Measurements from ENCODE around the gene KSR2.

The KSR2 gene

DNA sequence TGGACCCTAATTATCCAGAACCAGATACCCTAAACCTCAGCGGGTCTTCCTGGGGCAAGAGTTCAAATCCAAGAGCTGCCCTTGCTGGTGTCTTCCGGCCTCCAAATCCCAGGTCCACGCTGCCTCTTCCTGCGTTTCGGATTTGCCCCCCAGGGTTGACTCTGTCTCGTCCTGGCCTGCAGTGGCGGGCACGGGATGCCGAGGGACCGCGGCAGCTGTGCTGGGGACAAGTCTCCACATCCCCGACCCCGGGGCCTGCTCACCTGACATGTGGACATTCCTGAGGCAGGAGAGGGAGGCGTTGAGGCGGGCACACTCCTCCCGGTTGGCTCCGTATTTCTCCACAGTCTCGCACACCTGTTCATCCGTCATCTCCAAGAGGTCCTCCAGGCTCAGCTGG lies 113.6 kb downstream of the KSR2 start:
- H3K36me3 ChIP-seq (ENCODE audit: control insufficient read depth, insufficient read depth, low read length): no peaks in the 10 kb centered on the region
- H3K27me3 ChIP-seq (ENCODE audit: control insufficient read depth, insufficient read depth, low read length): no peaks in the 10 kb centered on the region
- no peak overlapping the region for H3K9ac ChIP-seq (ENCODE audit: low read depth, low read length)
- H3K9me3 ChIP-seq (ENCODE audit: control insufficient read depth, insufficient read depth, low read length): no peaks in the 10 kb centered on the region
- no peak overlapping the region for H3K4me3 ChIP-seq (ENCODE audit: low read depth, low read length)
- no peak overlapping the region for H3K27ac ChIP-seq (ENCODE audit: low read depth, low read length)
- no peaks in the 10 kb centered on the region for H3K4me1 ChIP-seq (ENCODE audit: control insufficient read depth, insufficient read depth, low read length)

DNA sequence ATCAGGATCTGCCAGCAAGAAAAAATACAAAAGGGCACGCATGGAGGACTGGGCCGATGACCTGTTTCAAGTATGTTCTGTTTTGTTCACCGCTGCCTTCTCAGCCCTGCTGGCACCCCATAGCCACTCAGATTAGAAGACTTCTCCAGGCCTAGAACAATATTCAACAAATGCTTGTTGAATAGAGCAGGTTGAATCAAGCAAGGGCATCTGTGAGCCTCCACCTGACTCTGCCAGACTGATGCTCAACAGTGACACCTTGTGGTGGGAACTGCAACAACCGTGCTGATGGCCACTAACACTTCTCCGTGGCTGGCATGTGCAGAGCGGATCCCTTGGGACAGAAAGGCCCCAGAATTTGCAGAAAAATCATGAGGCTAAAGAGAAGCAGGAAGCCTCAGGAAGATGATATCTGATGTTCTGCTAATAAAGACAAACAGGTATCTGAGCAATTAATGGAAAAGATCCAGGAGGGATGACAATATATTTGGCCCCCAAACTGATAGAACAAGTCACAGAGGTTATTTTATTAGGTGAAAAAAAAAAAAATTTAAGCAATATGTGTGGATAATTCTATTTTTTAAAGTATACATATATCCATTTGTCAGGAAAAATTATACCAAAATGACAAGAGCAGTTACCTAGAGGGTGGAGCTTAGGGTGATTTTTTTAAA lies 114.3 kb downstream of the KSR2 start:
- Histone ChIP-seq H3K27me3 (ENCODE audit: control insufficient read depth, insufficient read depth, low read length) (no peaks in the 10 kb centered on the region), H3K9ac (ENCODE audit: low read depth, low read length) (no peak overlapping the region), H3K27ac (ENCODE audit: low read depth, low read length) (no peak overlapping the region), H3K36me3 (ENCODE audit: control insufficient read depth, insufficient read depth, low read length) (no peaks in the 10 kb centered on the region), H3K4me1 (ENCODE audit: control insufficient read depth, insufficient read depth, low read length) (no peaks in the 10 kb centered on the region), H3K4me3 (ENCODE audit: low read depth, low read length) (no peak overlapping the region), H3K9me3 (ENCODE audit: control insufficient read depth, insufficient read depth, low read length) (no peaks in the 10 kb centered on the region)

DNA sequence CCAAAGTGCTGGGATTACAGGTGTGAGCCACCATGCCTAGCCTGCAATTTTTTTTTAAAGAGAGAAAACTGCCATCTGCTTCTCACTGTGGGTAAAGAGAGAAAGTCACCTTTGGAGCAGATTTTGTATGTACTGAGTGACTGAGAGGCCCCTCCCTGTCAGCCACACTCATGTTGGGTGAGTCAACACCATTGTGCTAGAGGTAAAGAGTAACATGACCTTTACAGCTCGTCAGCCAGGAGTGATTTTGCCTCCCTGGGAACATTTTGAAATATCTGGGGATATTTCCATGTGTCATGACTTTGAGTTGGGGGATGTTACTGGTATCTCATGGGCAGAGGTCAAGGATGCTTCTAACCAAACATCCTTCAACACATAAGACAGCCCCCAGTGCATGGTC lies 115.2 kb downstream of the KSR2 start:
- H3K4me3 ChIP-seq (ENCODE audit: low read depth, low read length): no peak overlapping the region
- H3K9me3 ChIP-seq (ENCODE audit: control insufficient read depth, insufficient read depth, low read length): no peaks in the 10 kb centered on the region
- H3K36me3 ChIP-seq (ENCODE audit: control insufficient read depth, insufficient read depth, low read length): no peaks in the 10 kb centered on the region
- no peaks in the 10 kb centered on the region for H3K27me3 ChIP-seq (ENCODE audit: control insufficient read depth, insufficient read depth, low read length)
- no peak overlapping the region for H3K9ac ChIP-seq (ENCODE audit: low read depth, low read length)
- H3K4me1 ChIP-seq (ENCODE audit: control insufficient read depth, insufficient read depth, low read length): no peaks in the 10 kb centered on the region
- no peak overlapping the region for H3K27ac ChIP-seq (ENCODE audit: low read depth, low read length)

DNA sequence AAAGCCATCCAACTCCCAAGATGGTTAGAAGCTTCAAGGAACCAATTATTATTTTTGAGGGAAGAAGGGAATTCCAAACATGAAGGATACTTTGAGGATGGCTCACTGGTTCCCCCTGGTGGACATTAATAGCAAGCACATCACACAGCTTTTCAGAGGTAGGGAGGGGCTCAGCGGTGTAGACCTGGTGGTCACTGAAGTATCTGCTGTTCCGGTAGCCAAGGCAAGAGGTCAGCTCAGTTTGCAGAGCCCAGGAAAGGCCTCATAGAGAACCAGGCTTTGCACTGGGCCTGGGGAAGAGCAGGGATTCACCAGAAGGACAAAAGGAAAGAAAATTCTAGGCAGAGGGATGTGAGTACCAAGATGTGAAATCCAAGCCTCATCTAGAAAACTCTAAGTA lies 118.7 kb downstream of the KSR2 start:
- Histone ChIP-seq H3K4me3 (ENCODE audit: low read depth, low read length) (no peak overlapping the region), H3K36me3 (ENCODE audit: control insufficient read depth, insufficient read depth, low read length) (no peaks in the 10 kb centered on the region), H3K27me3 (ENCODE audit: control insufficient read depth, insufficient read depth, low read length) (no peaks in the 10 kb centered on the region), H3K4me1 (ENCODE audit: control insufficient read depth, insufficient read depth, low read length) (peaks cover 9% of the 10 kb centered on the region; the same call in 1 of the 2 replicates), H3K9me3 (ENCODE audit: control insufficient read depth, insufficient read depth, low read length) (no peaks in the 10 kb centered on the region), H3K9ac (ENCODE audit: low read depth, low read length) (no peak overlapping the region), H3K27ac (ENCODE audit: low read depth, low read length) (no peak overlapping the region)

DNA sequence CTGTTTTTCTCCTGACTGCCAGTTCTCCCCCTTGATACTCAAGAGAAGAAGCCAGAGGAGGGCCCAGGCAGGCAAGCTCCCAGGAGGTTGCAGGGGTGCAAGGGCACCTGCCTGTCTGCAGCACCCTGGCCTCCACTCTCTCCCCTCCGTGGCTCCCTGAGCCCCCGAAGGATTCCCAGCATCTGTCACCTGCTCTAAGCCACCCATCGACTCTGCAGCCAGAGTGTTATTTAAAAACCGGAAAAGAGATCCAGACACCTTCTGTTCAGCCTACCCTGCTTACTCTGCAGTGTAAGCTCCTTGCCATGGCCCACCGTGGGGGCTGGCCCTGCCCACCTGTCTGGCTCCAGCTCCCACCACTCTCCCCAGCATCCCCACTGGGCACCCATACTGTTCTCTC lies 121.4 kb downstream of the KSR2 start:
- no peaks in the 10 kb centered on the region for H3K27me3 ChIP-seq (ENCODE audit: control insufficient read depth, insufficient read depth, low read length)
- no peak overlapping the region for H3K9ac ChIP-seq (ENCODE audit: low read depth, low read length)
- no peaks in the 10 kb centered on the region for H3K36me3 ChIP-seq (ENCODE audit: control insufficient read depth, insufficient read depth, low read length)
- peaks cover 12% of the 10 kb centered on the region for H3K9me3 ChIP-seq (ENCODE audit: control insufficient read depth, insufficient read depth, low read length)
- H3K4me1 ChIP-seq (ENCODE audit: control insufficient read depth, insufficient read depth, low read length): peaks cover 9% of the 10 kb centered on the region; the same call in 1 of the 2 replicates
- H3K27ac ChIP-seq (ENCODE audit: low read depth, low read length): no peak overlapping the region
- H3K4me3 ChIP-seq (ENCODE audit: low read depth, low read length): no peak overlapping the region

DNA sequence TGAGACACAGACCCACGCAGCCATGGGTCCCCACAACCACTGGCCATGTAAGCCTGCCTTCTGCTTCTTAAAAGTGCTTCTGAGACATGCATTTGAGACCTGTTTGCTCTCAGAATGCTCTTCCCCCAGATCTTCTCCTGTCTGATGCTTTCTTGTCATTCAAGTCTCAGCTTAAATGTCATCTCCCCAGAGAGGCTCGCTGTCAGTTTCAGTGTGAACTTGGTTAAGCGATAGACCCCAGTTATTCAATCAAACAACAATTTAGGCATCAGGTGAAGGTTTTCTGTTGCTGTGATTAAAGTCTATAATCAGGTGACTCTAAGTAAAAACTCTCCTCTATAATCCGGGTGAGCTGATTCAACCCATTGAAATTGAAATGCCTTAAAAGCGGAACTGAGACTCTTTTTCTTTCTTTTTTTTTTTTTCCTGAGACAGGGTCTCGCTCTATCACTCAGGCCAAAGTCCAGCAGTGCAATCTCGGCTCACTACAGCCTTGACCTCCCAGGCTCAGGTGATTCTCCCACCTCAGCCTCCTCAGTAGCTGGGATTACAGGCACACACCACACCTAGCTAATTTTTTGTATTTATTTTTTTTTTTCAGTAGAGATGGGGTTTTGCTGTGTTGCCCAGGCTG lies 123.4 kb downstream of the KSR2 start:
- Histone ChIP-seq H3K9ac (ENCODE audit: low read depth, low read length) (no peak overlapping the region), H3K27ac (ENCODE audit: low read depth, low read length) (no peak overlapping the region), H3K36me3 (ENCODE audit: control insufficient read depth, insufficient read depth, low read length) (no peaks in the 10 kb centered on the region), H3K9me3 (ENCODE audit: control insufficient read depth, insufficient read depth, low read length) (peaks cover 12% of the 10 kb centered on the region), H3K27me3 (ENCODE audit: control insufficient read depth, insufficient read depth, low read length) (no peaks in the 10 kb centered on the region), H3K4me3 (ENCODE audit: low read depth, low read length) (no peak overlapping the region), H3K4me1 (ENCODE audit: control insufficient read depth, insufficient read depth, low read length) (peaks cover 9% of the 10 kb centered on the region; the same call in 1 of the 2 replicates)

DNA sequence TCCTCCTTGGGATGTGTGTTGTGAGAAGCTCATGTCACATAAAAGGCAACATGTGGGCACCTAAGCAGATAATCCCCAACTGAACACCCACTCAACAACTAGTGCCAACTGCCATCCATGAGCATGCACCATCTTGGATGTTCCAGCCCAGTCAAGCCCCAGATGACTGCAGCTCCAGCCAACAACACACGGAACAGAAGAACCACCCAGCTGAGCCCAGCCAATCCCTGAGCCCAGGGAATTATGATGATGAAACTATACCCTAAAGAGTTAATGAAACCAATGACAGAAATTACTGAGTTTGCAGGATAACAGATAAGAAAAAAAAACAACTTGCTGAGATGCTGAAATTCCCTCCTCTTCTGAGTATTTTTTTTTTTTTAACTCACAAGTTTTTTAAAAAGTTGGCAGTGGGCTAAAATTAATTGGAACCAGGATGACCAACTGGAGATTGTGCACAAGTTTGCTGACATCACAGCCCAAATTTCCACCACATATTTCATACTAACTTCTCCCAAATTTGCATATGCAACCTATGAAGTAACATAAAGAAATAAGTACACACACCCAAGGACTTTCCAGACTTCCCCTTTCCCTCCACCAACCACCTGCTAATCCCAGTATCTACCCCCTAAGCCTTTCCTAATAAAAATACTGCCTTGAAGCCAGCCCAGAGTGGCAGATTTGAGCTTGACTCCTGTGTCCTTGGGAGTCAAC lies 124.5 kb downstream of the KSR2 start:
- H3K9ac ChIP-seq (ENCODE audit: low read depth, low read length): no peak overlapping the region
- H3K4me3 ChIP-seq (ENCODE audit: low read depth, low read length): no peak overlapping the region
- H3K4me1 ChIP-seq (ENCODE audit: control insufficient read depth, insufficient read depth, low read length): peaks cover 9% of the 10 kb centered on the region; the same call in 1 of the 2 replicates
- H3K9me3 ChIP-seq (ENCODE audit: control insufficient read depth, insufficient read depth, low read length): peaks cover 12% of the 10 kb centered on the region
- H3K36me3 ChIP-seq (ENCODE audit: control insufficient read depth, insufficient read depth, low read length): no peaks in the 10 kb centered on the region
- H3K27ac ChIP-seq (ENCODE audit: low read depth, low read length): no peak overlapping the region
- no peaks in the 10 kb centered on the region for H3K27me3 ChIP-seq (ENCODE audit: control insufficient read depth, insufficient read depth, low read length)

DNA sequence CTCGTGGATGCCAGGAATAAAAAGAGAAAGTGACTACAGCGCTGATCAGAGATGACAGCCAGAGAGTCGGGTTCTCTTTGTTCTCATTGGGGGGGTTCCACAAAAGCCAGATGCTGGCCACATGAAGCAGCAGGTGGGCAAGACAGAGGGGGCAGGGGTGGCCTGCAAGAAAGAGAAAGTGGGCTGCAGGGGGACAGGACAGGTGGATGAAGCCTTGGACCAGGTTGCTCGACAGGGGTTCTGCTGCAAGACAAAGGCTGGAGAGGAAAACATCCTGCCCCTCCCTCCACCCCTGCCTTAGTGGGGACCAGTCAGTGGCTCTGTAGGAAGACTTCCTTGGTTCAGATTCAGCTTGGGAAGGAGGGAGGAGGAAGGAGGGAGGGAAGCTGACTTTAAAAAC lies 126.2 kb downstream of the KSR2 start:
- Histone ChIP-seq H3K4me1 (ENCODE audit: control insufficient read depth, insufficient read depth, low read length) (peaks cover 9% of the 10 kb centered on the region; the same call in 1 of the 2 replicates), H3K27me3 (ENCODE audit: control insufficient read depth, insufficient read depth, low read length) (no peaks in the 10 kb centered on the region), H3K9me3 (ENCODE audit: control insufficient read depth, insufficient read depth, low read length) (peaks cover 12% of the 10 kb centered on the region), H3K4me3 (ENCODE audit: low read depth, low read length) (no peak overlapping the region), H3K36me3 (ENCODE audit: control insufficient read depth, insufficient read depth, low read length) (no peaks in the 10 kb centered on the region), H3K9ac (ENCODE audit: low read depth, low read length) (no peak overlapping the region), H3K27ac (ENCODE audit: low read depth, low read length) (no peak overlapping the region)

DNA sequence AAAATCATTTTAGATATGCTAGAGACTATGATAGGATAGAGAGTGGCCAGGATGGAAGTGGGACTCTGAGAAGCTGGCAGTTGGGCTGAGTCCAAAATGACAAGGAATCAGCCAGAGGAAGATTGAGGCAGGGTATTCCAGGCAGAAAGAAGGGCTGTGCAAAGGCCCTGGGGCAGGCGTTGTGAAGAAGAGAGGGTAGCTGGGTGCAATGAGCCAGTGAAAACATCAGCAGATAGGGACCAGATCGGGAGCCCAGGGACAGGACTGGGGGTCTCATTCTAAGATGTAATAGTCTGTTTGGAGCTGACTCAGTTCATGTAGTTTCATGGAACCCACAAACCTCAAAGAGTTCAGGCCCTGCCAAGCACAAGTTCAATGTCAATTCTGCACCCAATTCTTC lies 126.6 kb downstream of the KSR2 start:
- Histone ChIP-seq H3K27me3 (ENCODE audit: control insufficient read depth, insufficient read depth, low read length) (no peaks in the 10 kb centered on the region), H3K4me1 (ENCODE audit: control insufficient read depth, insufficient read depth, low read length) (peaks cover 7% of the 10 kb centered on the region; the same call in 1 of the 2 replicates)

DNA sequence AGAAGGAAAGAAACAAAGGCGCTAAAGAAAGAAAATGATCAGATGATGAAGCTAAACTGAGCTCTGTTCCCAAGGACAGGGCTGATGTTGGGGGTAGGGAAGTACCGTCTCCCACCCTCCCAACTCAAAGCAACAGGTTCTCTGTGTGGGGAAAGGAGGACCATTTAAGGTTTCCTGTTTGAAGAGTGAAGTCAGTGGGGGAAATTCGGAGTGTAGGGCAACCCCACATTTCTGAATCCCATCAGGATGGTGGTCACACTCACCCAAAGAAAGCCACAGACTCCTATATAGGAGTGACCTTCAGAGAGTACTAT lies 131.1 kb downstream of the KSR2 start:
- no peak overlapping the region for H3K4me3 ChIP-seq (ENCODE audit: low read depth, low read length)
- no peaks in the 10 kb centered on the region for H3K27me3 ChIP-seq (ENCODE audit: control insufficient read depth, insufficient read depth, low read length)
- no peaks in the 10 kb centered on the region for H3K4me1 ChIP-seq (ENCODE audit: control insufficient read depth, insufficient read depth, low read length)
- no peaks in the 10 kb centered on the region for H3K9me3 ChIP-seq (ENCODE audit: control insufficient read depth, insufficient read depth, low read length)
- H3K36me3 ChIP-seq (ENCODE audit: control insufficient read depth, insufficient read depth, low read length): no peaks in the 10 kb centered on the region
- no peak overlapping the region for H3K9ac ChIP-seq (ENCODE audit: low read depth, low read length)
- H3K27ac ChIP-seq (ENCODE audit: low read depth, low read length): no peak overlapping the region

More for the DNA sequence above, 126.6 kb downstream of the KSR2 start:
- Histone ChIP-seq H3K36me3 (ENCODE audit: control insufficient read depth, insufficient read depth, low read length) (no peaks in the 10 kb centered on the region), H3K9me3 (ENCODE audit: control insufficient read depth, insufficient read depth, low read length) (peaks cover 12% of the 10 kb centered on the region), H3K27ac (ENCODE audit: low read depth, low read length) (no peak overlapping the region), H3K9ac (ENCODE audit: low read depth, low read length) (no peak overlapping the region), H3K4me3 (ENCODE audit: low read depth, low read length) (no peak overlapping the region)

Data from HUES48 (cell line).